ENCODE data around the gene SLC10A3.

Gene SLC10A3

DNA sequence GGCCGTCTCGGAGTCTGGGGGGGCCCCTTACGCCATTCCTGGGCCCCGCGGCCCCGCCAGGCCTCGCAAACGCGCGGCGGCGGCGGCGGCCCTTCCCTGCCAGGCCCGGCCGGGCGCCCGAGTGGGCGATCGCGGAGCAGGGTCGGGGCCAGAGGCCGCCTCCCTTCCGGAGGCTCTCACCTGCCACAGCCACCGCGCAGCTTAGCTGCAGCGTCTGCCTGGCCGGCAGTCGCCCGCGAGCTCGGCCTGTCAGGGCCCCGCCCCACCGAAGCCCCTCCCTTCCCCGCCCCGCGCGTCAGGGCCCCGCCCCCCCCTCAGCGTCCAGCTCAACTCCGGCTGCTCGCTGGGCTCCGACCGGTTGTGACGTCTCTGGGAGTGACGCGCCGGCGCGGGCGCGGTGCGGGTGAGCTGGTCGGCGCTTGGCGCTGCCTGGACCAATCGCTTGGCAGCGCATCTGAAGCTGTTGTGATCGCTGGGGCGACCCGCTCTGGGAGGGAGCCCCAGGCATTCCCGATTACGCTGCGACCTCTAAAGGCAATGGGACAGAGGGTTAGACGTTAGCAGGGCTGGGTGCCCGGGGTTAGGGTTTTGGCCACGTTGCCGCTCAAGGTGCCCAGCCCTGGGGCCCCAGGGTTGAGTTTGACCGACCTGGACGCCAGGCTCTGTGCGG, at the start of gene SLC10A3:
TSS of gene SLC10A3 (minus strand) at position 216 of the 670 bp plus-strand sequence. CDS start 1,689 bp downstream, outside the sequence.
- DNase-seq = peak; percentile 82

GRCh38 chrX:154539077-154539476, 48.6 kb upstream of the SLC10A3 start:
- no peak for DNase-seq

DNA sequence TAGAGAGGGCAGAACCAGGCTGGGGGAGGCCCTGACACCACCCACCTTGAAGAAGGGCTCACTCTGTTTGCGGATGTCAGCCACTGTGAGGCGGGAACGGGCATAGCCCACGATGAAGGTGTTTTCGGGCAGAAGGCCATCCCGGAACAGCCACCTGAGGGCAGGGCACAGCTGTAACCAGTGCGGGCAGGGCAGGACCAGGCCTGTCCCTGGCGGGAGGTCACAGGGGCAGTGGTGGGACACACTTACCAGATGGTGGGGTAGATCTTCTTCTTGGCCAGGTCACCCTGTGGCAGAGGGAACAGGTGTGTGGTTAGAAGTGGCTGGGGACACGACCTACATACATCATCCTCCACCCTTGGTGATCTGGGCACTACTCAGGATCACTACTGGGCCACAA, 45.5 kb upstream of the SLC10A3 start:
- DNase-seq = no peak

DNA sequence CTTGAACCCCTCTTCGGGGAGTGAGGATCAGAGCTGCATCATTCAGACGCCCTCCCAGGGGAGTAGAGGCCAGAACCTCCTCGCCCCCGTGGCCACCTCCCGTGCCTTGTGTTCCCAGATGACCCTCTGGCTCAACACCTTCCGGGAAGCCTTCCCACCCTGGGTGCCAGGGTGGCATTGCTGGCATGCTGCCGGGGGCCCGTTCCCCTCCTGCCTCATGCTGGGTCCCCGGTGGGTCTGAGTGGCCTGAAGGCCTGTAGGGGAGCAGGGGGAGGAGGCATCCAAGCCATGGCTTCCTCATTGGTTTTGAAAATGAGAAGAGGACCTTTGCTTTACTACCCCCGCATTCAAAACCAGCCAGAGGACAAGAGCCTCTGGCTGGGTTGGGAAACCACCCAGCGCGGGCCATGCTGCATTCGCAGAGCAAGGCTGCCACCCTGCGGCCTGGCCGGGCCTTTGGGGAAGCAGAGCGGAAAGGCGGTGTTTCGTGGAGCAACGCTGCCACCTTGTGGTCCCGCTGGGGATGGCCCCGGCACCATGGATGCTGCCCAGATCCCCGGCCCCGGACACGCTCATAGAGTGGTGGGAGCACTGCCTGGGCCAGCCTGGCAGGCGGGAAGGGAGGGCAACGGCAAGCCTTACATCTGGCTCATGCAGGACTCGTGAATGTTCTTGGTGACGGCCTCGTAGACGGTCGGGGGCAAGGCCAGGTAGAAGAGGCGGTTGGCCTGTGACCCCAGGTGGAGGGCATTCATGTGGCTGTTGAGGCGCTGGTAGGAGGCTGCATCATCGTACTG, 44.3 kb upstream of the SLC10A3 start:
- DNase-seq = peak; percentile 64

- no peak for DNase-seq
Observed at GRCh38 chrX:154532690-154533089, 42.3 kb upstream of the SLC10A3 start.

- no peak for DNase-seq
Observed at GRCh38 chrX:154531626-154532025, 41.2 kb upstream of the SLC10A3 start.

DNA sequence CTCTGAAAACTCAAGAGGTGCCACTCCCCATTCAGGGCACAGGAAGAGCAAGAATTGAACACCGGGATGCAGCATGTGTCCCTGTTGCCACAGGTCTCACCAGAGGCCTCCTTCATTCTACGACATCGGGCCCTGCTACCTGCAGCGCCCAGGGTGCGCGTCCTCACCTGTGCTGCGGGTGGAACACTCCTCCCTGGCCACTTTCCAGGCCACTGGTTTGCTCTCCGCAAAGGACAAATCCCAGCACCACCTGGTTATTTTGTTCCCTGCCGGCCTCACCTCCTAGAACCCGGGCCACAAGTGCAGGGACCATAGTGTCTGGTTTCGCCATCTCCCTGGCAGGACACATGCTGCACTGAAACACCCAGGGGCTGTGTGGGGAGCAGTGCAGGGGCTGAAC, 39.9 kb upstream of the SLC10A3 start:
- DNase-seq = no peak

- no peak for DNase-seq
Observed at GRCh38 chrX:154529206-154529612, 38.8 kb upstream of the SLC10A3 start.

GRCh38 chrX:154526901-154527675, 36.7 kb upstream of the SLC10A3 start:
- DNase-seq = no peak

- DNase-seq = no peak
Observed at GRCh38 chrX:154525606-154526490, 35.4 kb upstream of the SLC10A3 start.

DNA sequence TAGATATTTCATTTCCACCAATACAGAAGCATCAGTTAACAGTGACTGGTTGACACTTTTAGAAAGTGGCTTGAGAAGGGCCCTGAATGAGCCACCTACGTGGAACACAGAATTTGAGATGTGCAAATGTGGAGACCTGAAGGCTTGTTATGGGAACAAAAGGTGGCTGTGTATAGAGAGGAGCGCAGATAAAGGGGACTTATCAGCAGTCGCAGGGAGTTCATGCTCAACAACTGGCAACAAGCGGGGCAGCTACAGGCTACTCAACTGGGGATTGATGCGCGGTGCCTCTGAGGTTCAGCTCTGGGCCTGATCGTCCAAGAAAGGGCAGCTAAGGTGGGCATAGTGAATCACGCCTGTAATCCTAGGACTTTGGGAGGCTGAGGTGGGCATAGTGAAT, 29.0 kb upstream of the SLC10A3 start:
- DNase-seq = no peak

- no peak for DNase-seq
Observed at GRCh38 chrX:154517101-154517781, 26.8 kb upstream of the SLC10A3 start.

- no peak for DNase-seq
Observed at GRCh38 chrX:154516656-154517100, 26.2 kb upstream of the SLC10A3 start.

- DNase-seq = peak; percentile 78
Observed at GRCh38 chrX:154515966-154516655, 25.7 kb upstream of the SLC10A3 start, which contains the start of gene FAM3A. TSS of gene FAM3A (minus strand) at chrX:154516232. CDS start at chrX:154515772, 460 bp downstream.

DNA sequence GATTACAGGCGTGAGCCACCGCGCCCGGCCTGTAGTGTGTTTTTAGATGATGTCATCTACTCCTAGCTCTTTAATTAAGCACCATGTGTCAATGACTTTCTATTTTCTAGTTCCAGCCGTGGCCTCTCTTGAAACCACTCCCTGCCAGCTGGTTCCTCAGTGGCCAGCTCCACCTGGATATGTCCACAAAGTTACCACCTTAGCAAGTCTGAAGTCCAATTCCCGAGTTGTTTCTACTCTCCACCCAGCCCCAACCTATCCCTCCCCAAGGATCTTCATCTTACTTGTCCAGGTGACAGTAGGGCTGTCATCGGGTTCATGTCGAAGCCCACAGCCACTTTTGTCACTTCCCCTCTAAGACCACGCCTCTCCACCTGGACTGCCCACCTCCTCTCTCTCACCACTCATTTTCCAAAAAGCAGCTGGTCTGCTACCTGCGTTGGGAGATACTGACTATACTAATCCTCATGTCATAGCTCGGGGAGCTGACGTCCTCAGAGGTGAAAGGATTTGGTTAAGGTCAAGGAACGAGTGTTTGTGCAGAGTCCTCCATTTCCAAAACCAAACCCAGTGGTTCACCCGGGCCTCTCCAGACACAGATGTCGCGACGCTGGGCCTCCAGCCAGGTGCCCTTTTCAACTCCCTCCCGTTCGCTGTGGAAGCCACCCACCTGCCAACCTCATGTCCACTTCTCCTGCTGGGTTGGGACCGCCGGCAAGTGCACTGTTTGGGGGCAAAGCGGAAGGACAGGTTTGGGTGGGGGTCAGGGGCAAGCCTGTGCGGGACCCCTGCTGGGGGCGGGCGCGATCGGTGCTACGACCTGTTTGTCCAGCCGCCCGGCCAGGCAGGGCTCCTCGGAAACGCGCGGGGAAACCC, 24.9 kb upstream of the SLC10A3 start:
- no peak for DNase-seq

GRCh38 chrX:154513716-154514115, 23.3 kb upstream of the SLC10A3 start:
- DNase-seq = no peak

DNA sequence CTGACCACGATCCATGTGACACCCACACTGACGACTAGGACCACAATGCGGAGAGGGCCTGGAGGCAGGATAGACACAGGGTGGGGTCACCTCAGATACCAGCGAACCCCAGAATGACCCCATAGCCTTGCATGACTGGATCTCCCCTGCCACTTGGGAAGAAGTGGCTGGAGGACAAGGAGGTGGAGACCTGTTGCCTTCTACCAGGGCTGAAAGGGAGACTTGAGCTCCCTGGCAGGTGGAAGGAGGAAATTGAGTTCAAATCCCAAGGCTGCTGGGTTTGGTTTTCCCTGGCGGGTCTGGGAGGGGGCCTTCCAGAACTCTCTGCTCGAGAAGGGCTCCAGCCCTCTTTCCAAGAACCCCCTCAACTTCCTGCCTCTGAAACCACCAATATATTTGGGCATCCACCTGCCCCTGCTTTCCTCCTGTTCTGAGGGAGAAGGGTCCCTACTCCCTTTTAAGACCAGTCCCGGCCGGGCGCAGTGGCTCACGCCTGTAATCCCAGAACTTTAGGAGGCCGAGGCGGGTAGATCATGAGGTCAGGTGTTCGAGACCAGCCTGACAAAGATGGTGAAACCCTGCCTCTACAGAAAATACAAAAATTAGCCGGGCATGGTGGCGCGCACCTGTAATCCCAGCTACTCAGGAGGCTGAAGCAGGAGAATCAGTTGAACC, 22.6 kb upstream of the SLC10A3 start:
- DNase-seq = no peak

DNA sequence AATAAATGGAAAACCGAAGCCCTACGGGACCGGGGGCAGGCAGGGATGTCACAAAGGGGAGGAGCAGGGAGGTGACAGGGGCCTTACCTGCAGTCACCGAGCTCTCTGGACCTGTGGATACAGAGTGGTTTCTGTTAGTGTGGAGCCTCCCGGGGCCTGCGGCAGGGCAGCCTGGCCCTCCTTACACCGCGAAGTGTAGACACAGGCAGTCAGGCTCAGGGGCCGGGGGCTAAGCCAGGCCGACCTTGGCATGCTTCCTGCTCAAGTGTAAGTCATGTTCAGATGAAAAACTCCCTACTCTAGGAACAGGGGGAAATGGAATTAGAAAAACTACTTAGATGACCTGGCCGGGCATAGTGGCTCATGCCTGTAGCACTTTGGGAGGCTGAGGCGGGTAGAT, 21.3 kb upstream of the SLC10A3 start:
- DNase-seq = no peak

DNA sequence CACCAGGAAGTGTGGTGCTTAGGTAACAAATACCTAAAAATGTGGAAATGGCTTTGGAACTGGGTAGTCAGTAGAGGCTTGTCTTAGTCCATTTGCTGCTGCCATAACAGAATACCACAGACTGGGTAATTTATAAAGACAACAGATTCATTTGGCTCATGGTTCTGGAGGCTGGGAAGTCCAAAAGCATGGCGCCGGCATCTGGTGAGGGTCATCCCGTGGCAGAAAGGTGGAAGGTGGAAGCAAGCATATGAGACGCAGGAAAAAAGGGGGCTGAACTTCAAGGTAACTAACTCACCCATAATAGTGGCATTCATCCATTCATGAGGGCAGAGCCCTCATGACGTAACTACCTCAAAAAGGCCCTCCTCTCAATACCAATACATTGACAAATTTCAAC, 19.0 kb upstream of the SLC10A3 start:
- no peak for DNase-seq

GRCh38 chrX:154508384-154508745, 17.9 kb upstream of the SLC10A3 start:
- DNase-seq = no peak

Measured in NCI-H2171 (cell line).